Measurements from ENCODE around the gene ASB8.
"Not testable (repeated sequence)": the region's sequence is repeated elsewhere in the genome, so short reads cannot be mapped to it uniquely, and the experiment has no call there.

The ASB8 gene

GRCh38 chr12:48142818-48143674 lies 14.3 kb downstream of the ASB8 start:
- DNase-seq (ENCODE audit: low read depth in 3 of 3), result no peak

- no peak for DNase-seq (ENCODE audit: low read depth in 3 of 3)
These were observed 22.3 kb downstream of the ASB8 start for GRCh38 chr12:48135027-48135426.

- no peak for DNase-seq (ENCODE audit: low read depth in 3 of 3)
These were observed 24.5 kb downstream of the ASB8 start for GRCh38 chr12:48132826-48133225.

DNA sequence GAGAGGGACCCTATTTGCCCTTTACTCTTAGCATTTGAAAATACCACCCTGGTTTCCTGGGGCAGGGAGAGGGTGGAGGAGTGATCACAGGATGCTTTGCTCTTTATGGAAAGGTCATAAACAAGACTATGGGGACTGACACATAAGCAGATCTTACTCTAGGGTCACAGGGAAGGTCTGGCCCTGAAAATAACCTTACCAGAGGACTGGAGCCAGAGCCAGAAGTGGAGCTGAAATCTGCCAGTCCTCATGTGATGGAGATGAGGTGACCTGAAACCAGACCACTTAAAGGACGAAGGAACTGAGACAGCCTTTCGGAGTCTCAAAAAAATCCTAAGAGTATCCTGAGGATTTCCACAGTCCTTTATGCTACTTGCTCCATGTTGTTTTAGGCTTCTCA lies 25.8 kb downstream of the ASB8 start:
- DNase-seq (ENCODE audit: low read depth in 3 of 3), result no peak

GRCh38 chr12:48129376-48129775 lies 27.9 kb downstream of the ASB8 start:
- DNase-seq (ENCODE audit: low read depth in 3 of 3), result no peak

GRCh38 chr12:48128800-48129199 lies 28.5 kb downstream of the ASB8 start:
- no peak for DNase-seq (ENCODE audit: low read depth in 3 of 3)

DNA sequence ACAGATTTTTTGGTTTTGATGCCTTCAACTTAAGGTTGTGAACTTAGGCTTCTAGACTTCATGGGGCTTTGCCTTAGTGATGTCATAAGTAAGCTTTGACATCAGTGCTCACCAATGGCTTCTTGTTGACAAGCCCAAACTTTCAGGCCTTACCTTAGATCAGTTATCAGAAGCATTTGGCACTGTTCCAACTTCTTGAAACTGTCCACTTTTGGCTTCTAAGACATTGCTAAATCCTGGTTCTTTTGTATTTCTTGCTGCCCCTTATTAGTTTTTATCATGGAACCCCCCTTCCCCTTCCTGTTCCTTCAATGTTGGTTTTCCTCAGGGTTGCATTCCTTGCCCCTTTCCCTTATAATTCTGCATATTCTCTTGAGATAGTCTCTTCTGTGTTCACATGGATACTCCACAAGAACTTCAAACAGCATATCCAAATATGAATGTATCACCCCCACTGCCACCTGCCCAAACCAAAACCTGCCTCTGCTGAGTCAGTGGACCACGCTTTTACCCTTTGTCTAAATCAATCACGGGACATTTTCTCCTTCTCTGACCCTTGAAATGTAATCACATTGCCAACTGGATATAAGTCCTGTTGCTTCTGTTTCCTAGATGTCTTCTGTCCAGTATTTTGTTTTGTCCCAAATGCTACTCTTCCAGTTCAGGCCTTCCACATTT lies 30.2 kb downstream of the ASB8 start:
- no peak for DNase-seq (ENCODE audit: low read depth in 3 of 3)

GRCh38 chr12:48125985-48126384 lies 31.3 kb downstream of the ASB8 start:
- DNase-seq (ENCODE audit: low read depth in 3 of 3), result no peak

- DNase-seq (ENCODE audit: low read depth in 3 of 3), result not testable (repeated sequence)
These were observed 31.8 kb downstream of the ASB8 start for GRCh38 chr12:48125542-48125941.

DNA sequence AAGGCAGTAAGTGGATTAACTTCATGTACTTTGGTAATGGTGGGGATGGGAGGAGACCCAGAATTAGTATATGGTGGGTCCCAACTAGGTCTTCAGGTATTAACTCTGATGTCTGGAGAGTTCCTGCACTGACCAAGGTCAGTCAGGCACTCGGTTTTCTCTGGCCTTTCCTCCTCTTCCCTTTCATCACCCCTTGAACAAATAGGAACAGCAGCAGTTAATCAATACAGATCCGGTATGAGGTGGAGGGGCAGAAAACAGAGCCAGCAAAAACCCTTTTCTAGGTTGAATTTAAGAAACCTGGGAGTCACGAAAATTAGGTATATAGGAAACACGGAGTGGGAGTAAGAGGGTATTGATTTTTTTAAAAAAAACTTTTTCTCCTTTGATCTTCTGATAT lies 34.1 kb downstream of the ASB8 start:
- DNase-seq (ENCODE audit: low read depth in 3 of 3), result no peak

- no peak for DNase-seq (ENCODE audit: low read depth in 3 of 3)
These were observed 35.1 kb downstream of the ASB8 start for GRCh38 chr12:48122065-48122834.

DNA sequence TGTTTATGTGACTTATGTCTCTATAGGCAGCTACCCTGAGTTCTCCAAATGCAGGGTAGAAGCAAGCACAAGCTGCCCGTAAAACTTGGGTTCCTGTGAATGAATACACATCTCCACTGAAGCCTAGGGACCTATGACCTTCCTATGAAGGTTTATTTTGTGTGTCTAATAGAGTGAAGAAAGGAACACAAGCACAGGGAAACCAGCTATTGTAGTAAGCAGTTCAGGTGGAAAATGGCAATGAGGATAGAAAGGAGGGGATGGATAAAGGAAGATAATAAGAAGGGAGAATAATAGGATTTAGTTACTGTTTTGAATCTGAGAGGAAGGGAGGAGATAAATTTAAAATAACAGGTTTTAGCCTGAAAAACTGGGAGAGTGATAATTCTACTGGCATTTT lies 35.8 kb downstream of the ASB8 start:
- DNase-seq (ENCODE audit: low read depth in 3 of 3), result no peak

GRCh38 chr12:48119834-48120195 lies 37.5 kb downstream of the ASB8 start:
- DNase-seq (ENCODE audit: low read depth in 3 of 3), result no peak

DNA sequence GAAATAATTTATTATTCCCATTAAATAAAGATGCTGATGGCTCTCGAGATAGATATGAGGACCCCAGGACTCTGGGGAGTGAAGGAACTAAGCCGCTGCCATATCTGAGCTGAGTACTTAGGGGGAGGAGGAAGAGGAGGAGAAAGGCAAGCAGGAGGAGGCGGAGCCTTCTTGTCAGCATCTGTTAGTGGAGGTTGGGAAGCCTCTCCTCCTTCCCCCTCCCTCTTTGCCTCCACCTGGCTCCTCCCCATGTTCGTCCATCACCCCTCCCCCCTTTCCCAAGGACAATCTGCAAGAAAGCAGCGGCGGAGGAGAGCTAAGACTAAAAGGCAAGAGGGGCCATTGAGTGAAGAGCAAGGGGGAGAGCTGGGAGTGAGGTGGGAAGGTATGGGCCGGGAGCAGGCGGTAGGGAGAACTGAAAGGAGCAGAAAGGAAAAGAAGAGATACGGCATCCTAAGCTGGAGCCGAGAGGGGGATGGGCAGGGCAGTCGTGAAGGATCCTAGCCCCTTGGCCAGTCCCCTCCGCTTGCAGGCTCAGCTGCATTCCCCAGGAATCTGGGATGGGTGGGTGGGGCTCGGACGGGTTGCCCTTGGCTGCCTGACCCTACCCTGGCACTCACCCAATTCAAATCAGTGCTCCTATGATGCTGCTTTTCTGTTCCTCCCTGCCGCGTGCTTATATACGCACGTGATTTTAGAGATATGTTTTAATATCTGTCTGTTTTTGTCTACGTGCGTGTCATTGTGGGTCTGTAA lies 38.1 kb downstream of the ASB8 start, which contains the start of gene PFKM:
Gene PFKM (plus strand): TSS at position 287 of the 756 bp plus-strand sequence. CDS start 3,411 bp downstream, outside the sequence.
- peak; percentile 35 to 46 (median 43) for DNase-seq (ENCODE audit: low read depth in 3 of 3)

GRCh38 chr12:48118284-48118871 lies 38.9 kb downstream of the ASB8 start:
- DNase-seq (ENCODE audit: low read depth in 3 of 3), result no peak

DNA sequence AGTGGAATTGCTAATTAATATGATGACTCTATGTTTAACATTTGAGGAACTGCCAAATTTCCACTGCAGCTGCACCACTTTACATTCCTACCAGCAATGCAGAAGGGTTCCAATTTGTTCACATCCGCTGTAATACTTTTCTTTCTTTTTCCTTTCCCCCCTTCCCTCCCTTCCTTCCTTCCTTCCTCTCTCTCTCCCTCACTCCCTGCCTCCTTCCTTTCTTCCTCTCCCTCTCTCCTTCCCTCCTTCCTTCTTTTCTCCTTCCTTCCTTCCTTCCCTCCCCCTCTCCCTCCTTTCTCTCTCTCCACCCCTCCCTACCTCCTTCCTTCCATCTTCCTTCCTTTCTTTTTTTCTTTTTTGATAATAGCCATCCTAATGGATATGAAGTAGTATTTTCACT lies 41.4 kb downstream of the ASB8 start:
- DNase-seq (ENCODE audit: low read depth in 3 of 3), result no peak

- DNase-seq (ENCODE audit: low read depth in 3 of 3), result not testable (repeated sequence)
These were observed 46.0 kb downstream of the ASB8 start for GRCh38 chr12:48111312-48111693.

DNA sequence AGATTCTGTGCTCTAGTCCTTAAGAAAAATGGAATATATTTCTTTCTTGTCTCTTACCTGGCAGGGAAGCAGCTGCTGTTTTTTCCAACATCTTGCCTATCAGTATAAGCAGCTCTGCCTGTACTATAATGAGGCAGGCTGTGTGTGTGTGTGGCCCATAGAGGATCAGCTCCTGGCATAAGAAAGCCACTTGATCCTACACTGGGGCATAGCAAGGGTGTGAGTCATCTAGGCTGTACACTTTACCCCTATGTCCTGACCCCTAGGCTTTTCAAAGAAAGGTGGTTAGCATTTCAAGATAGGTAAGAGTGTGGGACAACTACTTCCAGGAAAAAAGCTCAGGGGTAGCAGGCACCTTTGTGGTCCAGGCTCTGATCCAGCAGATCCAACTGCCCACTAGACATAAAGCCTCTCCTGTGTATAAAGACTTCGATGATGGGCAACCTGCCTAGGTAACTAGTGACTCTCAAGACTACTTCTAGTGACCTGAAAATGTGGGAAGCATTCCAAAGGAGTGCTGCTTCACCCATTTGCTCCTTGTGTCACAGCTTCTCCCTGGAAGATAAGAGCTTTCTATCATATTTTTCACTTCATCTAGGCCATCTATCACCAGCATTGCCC lies 46.5 kb downstream of the ASB8 start:
- DNase-seq (ENCODE audit: low read depth in 3 of 3), result no peak

DNA sequence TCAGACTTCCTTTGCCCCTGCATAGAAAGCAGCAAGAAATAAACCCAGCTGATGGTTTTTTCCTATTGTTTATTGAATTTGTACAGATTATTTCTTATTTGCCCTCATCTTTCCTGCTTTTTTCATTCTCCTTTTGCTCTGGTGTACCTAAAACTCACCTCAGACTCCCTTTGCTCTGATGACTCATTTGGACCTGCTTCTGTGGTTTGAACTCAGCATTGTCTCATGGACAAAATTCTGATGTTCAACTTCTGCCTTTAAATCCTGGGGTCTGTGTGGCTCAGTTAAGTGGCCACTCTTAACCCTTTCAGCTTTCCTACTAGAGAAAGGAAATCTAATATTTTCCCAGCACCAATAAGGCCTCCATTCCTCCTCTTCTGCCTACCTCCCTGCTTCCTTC lies 47.9 kb downstream of the ASB8 start:
- no peak for DNase-seq (ENCODE audit: low read depth in 3 of 3)

DNA sequence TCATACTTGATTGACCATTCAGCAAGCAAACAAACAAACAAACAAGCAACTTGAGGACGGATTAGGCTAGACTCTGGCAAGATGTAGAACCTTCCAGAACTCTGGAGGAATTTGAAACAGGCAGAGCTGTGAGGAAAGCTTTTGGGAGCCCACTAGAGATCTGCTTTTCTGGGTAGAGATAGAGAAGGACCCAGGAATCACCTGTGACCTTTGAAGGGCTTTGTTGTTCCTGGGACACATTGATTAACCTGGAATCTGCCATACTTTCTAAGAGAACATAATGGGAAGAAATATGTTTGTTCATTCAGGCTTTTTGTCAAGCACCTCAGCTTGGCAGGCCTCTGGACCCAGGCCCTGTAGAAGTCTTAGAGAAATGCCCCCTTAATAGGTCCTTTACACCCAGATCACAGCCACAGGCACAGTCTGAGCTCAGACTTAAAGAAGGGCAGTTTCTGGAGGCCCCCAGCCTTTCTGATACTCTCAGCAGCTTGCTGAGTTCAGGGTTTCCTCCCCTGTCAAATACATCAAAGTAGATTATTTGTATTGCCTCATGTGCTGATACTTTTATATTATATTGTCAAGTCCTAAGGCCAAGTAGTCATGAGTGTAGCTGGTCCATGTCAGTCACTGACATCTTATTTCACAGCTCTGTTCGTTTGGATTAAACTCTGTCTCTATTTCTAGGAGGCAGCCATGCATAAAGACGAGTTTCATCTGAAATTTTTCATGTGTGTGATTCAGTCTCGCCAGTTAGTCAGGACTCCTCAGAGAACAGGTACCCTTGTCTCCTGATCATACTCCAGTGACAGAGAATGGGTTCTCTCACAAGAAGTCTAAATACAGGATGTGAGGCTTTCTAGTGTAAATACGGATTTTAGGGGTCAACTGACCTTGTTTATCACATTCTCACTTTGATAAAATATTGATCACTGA lies 50.4 kb downstream of the ASB8 start:
- DNase-seq (ENCODE audit: low read depth in 3 of 3), result no peak
